Gastroesophageal sphincter (tissue), 4 donors: ENCODE measurements around the gene KCNK17. TPM values are rescaled to one million over a fixed set of nuclear protein-coding genes. Genes with fewer than 3 reads are reported as not detected.

ENCODE experiments used
- ATAC-seq: fragments of 150-250 bp; one replicate; pipeline ENCODE4 v1.9.1; 2016; ENCODE audit warnings: mild to moderate bottlenecking, moderate library complexity
- H3K27ac ChIP-seq, 4 donors: fragments of 200-600 bp; sonication (generic) in 3 of 4; 1 replicate in 3 of 4; 2 replicates in 1 of 4; pipeline ENCODE4 v1.5.1; 2016 to 2019
- H3K27me3 ChIP-seq: fragments of 200-600 bp; sonication (generic); one replicate; pipeline ENCODE4 v1.5.1; 2019
- H3K36me3 ChIP-seq, 2 donors: fragments of 200-600 bp; sonication (generic); one replicate each; pipeline ENCODE4 v1.5.1; 2019; ENCODE audit warnings: control low read depth in 1 of 2
- H3K4me1 ChIP-seq, 3 donors: fragments of 200-600 bp; sonication (generic); 1 replicate in 2 of 3; 2 replicates in 1 of 3; pipeline ENCODE4 v1.5.1; 2016 to 2019; ENCODE audit warnings: control low read depth in 2 of 3
- H3K4me3 ChIP-seq, 2 donors: fragments of 200-600 bp; sonication (generic); one replicate each; pipeline ENCODE4 v1.5.1; 2019; ENCODE audit warnings: mild to moderate bottlenecking in 1 of 2, moderate library complexity in 1 of 2
- H3K9me3 ChIP-seq, 3 donors: fragments of 200-600 bp; sonication (generic); one replicate each; pipeline ENCODE4 v1.5.1; 2017 to 2019; ENCODE audit warnings: control low read depth in 2 of 3
- CTCF ChIP-seq, 4 experiments: fragments of 200-600 bp in 2 of 4; fragments of 450-650 bp in 2 of 4; sonication (generic) in 1 of 4; IDR thresholded peaks; one replicate each; pipeline ENCODE4 v1.5.1; 2017 to 2019; ENCODE audit warnings: antibody characterized with exemption in 4 of 4, mild to moderate bottlenecking in 2 of 4, moderate library complexity in 2 of 4
- EP300 ChIP-seq: sonication (generic); formaldehyde crosslinking; IDR thresholded peaks from one replicate; pipeline ENCODE4 v1.6.1; 2017; ENCODE audit warnings: antibody characterized with exemption, mild to moderate bottlenecking
- POLR2A ChIP-seq, 2 donors: fragments of 450-650 bp; IDR thresholded peaks; one replicate each; pipeline ENCODE4 v1.6.1; 2017; ENCODE audit warnings: antibody characterized with exemption in 2 of 2, mild to moderate bottlenecking in 2 of 2, moderate library complexity in 1 of 2
- POLR2AphosphoS5 ChIP-seq: sonication (generic); formaldehyde crosslinking; IDR thresholded peaks from one replicate; pipeline ENCODE4 v1.6.1; 2017; ENCODE audit warnings: antibody characterized with exemption
- WGBS, 2 donors: methylation state at CpG; one replicate each; pipeline ENCODE4 v1.1.5; 2018; ENCODE audit warnings: low coverage in 1 of 2; 5-methylcytosine and 5-hydroxymethylcytosine counted together
- total RNA-seq, 4 donors: library from RNA; depleted of rRNA; stranded (reverse); fragments of >200 nt; gene quantifications; one replicate each; pipeline ENCODE4 v1.1.0, GENCODE V29; 2016

KCNK17 gene
- total RNA-seq, 4 donors from 2014 or later, result 0.27 to 0.47 TPM; not detected in 2

GRCh38 chr6:39338397-39338796 lies 24.2 kb upstream of the KCNK17 start:
- no peaks in the 10 kb centered on the region for H3K27me3 ChIP-seq
- no peak for ATAC-seq
- no peak overlapping the region for H3K27ac ChIP-seq
- TF ChIP-seq POLR2A (IDR thresholded peaks at IDR 0.05) (no peak), EP300 (no peak), POLR2AphosphoS5 (no peak), CTCF (IDR thresholded peaks at IDR 0.05) (no peak)
- H3K9me3 ChIP-seq, result no peaks in the 10 kb centered on the region
- H3K4me3 ChIP-seq, result no peak overlapping the region
- H3K4me1 ChIP-seq, result peaks cover 3 to 26% (median 7%) of the 10 kb centered on the region in 3 donors
- 84% methylated on average over 3 of the region's 5 CpGs; no CpG with 5 or more reads in 1 of the 2 donors for WGBS, 2 donors
- no peaks in the 10 kb centered on the region for H3K36me3 ChIP-seq

DNA sequence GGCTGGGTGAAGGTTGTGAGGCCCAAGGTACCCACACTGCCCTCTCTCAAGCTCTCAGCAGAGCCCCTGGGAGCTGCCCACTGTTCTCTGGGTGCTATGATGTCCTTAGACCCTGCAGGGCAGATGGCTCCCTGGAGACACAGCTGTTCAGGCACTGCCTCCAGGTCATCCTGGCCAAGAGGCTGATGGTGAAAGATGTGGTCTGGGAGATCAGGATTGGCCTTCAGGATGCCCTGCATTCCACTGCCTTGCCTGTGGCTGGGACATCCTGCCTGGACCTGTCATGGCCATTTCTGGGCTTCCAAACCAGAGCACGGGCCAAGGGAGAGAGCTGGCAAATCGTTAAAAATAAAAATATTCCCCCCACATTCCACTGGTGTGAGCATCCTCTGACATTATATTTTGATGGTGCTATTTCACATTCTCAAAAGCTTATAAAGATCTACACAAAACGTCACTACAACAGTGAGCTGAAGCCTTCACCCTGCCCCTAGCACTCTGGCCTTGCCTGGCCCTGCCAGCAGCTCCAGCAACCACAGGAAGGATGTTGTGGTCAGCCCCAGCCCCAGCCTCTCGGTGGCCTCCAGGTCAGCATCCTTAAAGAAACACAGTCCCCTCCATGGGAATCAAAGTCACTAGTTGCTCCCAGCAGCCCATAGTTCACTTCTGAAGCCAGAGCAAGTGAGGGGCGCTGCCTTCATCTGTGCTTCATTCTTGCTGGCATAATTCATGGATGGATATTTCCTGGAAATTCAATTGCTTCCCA lies 21.7 kb upstream of the KCNK17 start:
- H3K4me3 ChIP-seq, result no peak overlapping the region
- ATAC-seq, result no peak
- no peak overlapping the region for H3K27ac ChIP-seq
- no peaks in the 10 kb centered on the region for H3K9me3 ChIP-seq
- H3K4me1 ChIP-seq, result peaks cover 3 to 19% (median 7%) of the 10 kb centered on the region in 3 donors
- no peaks in the 10 kb centered on the region for H3K36me3 ChIP-seq
- WGBS, 2 donors, result 70% methylated on average over 2 to 4 of the region's 5 CpGs
- TF ChIP-seq EP300 (no peak), POLR2A (IDR thresholded peaks at IDR 0.05) (no peak)
- H3K27me3 ChIP-seq, result no peaks in the 10 kb centered on the region

DNA sequence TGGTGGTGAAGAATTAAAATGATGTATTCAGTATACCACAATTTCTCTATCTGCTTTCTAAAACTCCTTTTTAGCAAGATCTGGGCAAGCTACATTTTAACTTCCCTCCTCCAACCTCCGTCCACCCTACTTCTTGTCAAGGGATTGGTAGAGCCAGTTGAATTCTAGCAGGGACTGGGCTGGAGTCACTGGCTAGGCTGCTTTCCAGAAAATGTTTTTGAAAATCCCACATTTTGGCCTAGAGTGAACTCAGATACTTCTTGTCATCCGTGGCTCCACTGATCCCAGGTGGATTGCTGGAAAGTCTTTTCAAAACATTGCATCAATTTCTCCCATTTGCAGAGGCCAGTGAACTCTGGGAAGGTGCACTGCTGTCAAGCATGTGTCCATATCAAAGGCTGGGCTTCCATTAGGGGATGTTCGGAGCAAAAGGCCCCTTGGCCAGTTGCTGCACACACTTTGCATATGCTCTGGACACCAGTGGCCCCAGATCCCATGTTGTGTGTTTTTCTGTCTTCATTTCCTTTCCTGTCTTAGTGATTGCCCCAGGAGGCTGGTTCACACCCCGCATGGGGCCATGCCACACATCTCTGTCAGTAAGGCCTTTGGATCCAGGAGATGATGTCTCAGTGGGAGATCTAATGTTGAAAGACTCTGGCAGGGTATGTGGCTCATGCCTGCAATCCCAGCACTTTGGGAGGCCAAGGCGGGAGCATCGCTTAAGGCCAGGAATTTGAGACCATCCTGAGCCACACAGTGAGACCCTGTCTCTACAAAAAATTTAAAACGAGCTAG lies 19.6 kb upstream of the KCNK17 start:
- Histone ChIP-seq H3K4me1 (peaks cover 0 to 7% (median 0%) of the 10 kb centered on the region in 3 donors), H3K27ac (no peak overlapping the region), H3K4me3 (no peak overlapping the region), H3K27me3 (peaks cover 5% of the 10 kb centered on the region), H3K9me3 (no peaks in the 10 kb centered on the region), H3K36me3 (no peaks in the 10 kb centered on the region)
- TF ChIP-seq POLR2A (IDR thresholded peaks at IDR 0.05) (no peak), CTCF (IDR thresholded peaks at IDR 0.05) (no peak), EP300 (no peak), POLR2AphosphoS5 (no peak)
- WGBS, 2 donors, result 52 to 71% methylated on average over 2 to 3 of the region's 7 CpGs
- ATAC-seq, result no peak

- Histone ChIP-seq H3K4me1 (peaks cover 0 to 4% (median 0%) of the 10 kb centered on the region in 3 donors), H3K9me3 (no peaks in the 10 kb centered on the region), H3K36me3 (no peaks in the 10 kb centered on the region), H3K27me3 (peaks cover 28% of the 10 kb centered on the region), H3K4me3 (no peak overlapping the region), H3K27ac (no peak overlapping the region)
- no peak for ATAC-seq
- 50 to 61% methylated on average over 1 to 2 of the region's 3 CpGs for WGBS, 2 donors
- TF ChIP-seq POLR2AphosphoS5 (no peak), CTCF (IDR thresholded peaks at IDR 0.05) (no peak), EP300 (no peak), POLR2A (IDR thresholded peaks at IDR 0.05) (no peak)
These were observed 16.3 kb upstream of the KCNK17 start for GRCh38 chr6:39330476-39330875.

GRCh38 chr6:39330057-39330456 lies 15.8 kb upstream of the KCNK17 start:
- H3K4me1 ChIP-seq, result peaks cover 0 to 4% (median 0%) of the 10 kb centered on the region in 3 donors
- WGBS, 2 donors, result 72 to 100% methylated on average over 1 to 2 of the region's 3 CpGs
- peak; percentile 63 for ATAC-seq
- TF ChIP-seq POLR2AphosphoS5 (no peak), CTCF (IDR thresholded peaks at IDR 0.05) (no peak), POLR2A (IDR thresholded peaks at IDR 0.05) (no peak), EP300 (no peak)
- H3K27me3 ChIP-seq, result peaks cover 28% of the 10 kb centered on the region
- no peaks in the 10 kb centered on the region for H3K9me3 ChIP-seq
- H3K36me3 ChIP-seq, result no peaks in the 10 kb centered on the region
- H3K4me3 ChIP-seq, result no peak overlapping the region
- no peak overlapping the region for H3K27ac ChIP-seq
